GM19372 (cell line): ENCODE data around the gene HRH1.

Experiments
- ATAC-seq: cut with Tn5 transposase; IDR thresholded peaks from one replicate; pipeline ENCODE4 v1.9.1; 2021; ENCODE audit warnings: mild to moderate bottlenecking, low read depth, moderate library complexity; ENCODE audit not compliant: unreplicated experiment

HRH1 gene

GRCh38 chr3:11305509-11305908 lies 151.2 kb downstream of the HRH1 start:
- ATAC-seq, result no peak

GRCh38 chr3:11306817-11307589 lies 152.7 kb downstream of the HRH1 start:
- ATAC-seq, result no peak

GRCh38 chr3:11307830-11308432 lies 153.6 kb downstream of the HRH1 start:
- no peak for ATAC-seq

GRCh38 chr3:11310258-11310657 lies 156.0 kb downstream of the HRH1 start:
- no peak for ATAC-seq

- no peak for ATAC-seq
Observed at GRCh38 chr3:11312166-11312565, 157.9 kb downstream of the HRH1 start.
